HL-60 (cell line): ENCODE results near the gene GFI1B.

Experiments
- CTCF ChIP-seq: IDR thresholded peaks from one replicate; pipeline ENCODE4 v1.5.1; 2011; ENCODE audit warnings: low read length, control low read depth, inconsistent platforms; ENCODE audit not compliant: insufficient read depth
- POLR2AphosphoS5 ChIP-seq: IDR thresholded peaks from 2 replicates; pipeline ENCODE4 v1.6.1; 2012; ENCODE audit warnings: low read depth
- SPI1 ChIP-seq: IDR thresholded peaks from 2 replicates; pipeline ENCODE4 v1.6.1; 2012; ENCODE audit warnings: low read depth, mild to moderate bottlenecking, borderline replicate concordance

GRCh38 chr9:132955768-132956167, 22.7 kb upstream of the GFI1B start:
- TF ChIP-seq CTCF (no peak), SPI1 (no peak), POLR2AphosphoS5 (no peak)
